HepG2 (cell line): Measurements from ENCODE around the gene SPOCD1. TPM values are rescaled to one million over a fixed set of nuclear protein-coding genes. Genes with fewer than 3 reads are reported as not detected.

ENCODE experiments used
- ATAC-seq: fragments of 200-7000 bp; cut with Tn5 transposase; 3 replicates; pipeline ENCODE4 v1.9.1; 2020; ENCODE audit warnings: mild to moderate bottlenecking, moderate library complexity
- BruUV-seq: library from RNA; stranded (reverse); fragments of 400-500 nt; replicated peaks from 2 replicates; lab custom pipeline; 2021; lab: Mats Ljungman, UMichigan
- CTCF ChIA-PET: fragments of 300-600 bp; formaldehyde crosslinking; extraction: SDS; loops from one replicate; lab custom pipeline; 2021; ENCODE audit warnings: low total read pairs, inconsistent platforms, low intra/inter-chr PET ratio; lab: Yijun Ruan, JAX
- POLR2A ChIA-PET: fragments of 350-600 bp; sonication (Branson Sonifier 250); formaldehyde crosslinking; loops from one replicate; lab custom pipeline; 2020; ENCODE audit warnings: antibody characterized with exemption, inconsistent platforms; lab: Yijun Ruan, JAX
- DNase-seq: peaks from one replicate; pipeline ENCODE4 v3.0.0-alpha.2; 2015; ENCODE audit warnings: low spot score
- FAIRE-seq: peaks from 3 replicates; lab custom pipeline; 2011; peaks lifted over from hg19 to GRCh38; lab: Jason Lieb, UNC
- H2AFZ ChIP-seq: one replicate; pipeline ENCODE4 v1.6.1; 2011; ENCODE audit warnings: low read length, inconsistent platforms
- H3K27ac ChIP-seq: fragments of 300-600 bp; 3 replicates; pipeline ENCODE4 v1.8.0; 2011; ENCODE audit warnings: mixed run types, mild to moderate bottlenecking, mixed read lengths, low read length, inconsistent platforms; ENCODE audit not compliant: insufficient read depth; ENCODE audit errors: extremely low read length
- H3K27me3 ChIP-seq, 2 experiments: fragments of 200-600 bp in 1 of 2; 2 replicates in 1 of 2; 3 replicates in 1 of 2; pipeline versions ENCODE4 v1.6.0 to v1.8.0; 2011; ENCODE audit warnings: low read length in 2 of 2, mild to moderate bottlenecking in 2 of 2, moderate library complexity in 2 of 2, inconsistent platforms in 1 of 2; ENCODE audit not compliant: insufficient read depth in 2 of 2, control insufficient read depth in 1 of 2
- H3K36me3 ChIP-seq, 2 experiments: fragments of 200-600 bp in 1 of 2; replicated peaks in 1 of 2; 2 replicates in 1 of 2; 3 replicates in 1 of 2; pipeline versions ENCODE4 v1.5.1 to v1.8.0; 2011; ENCODE audit warnings: low read length in 2 of 2, inconsistent platforms in 1 of 2; ENCODE audit not compliant: insufficient read depth in 2 of 2, control insufficient read depth in 1 of 2
- H3K4me1 ChIP-seq: 2 replicates; pipeline ENCODE4 v1.5.1; 2012; ENCODE audit warnings: low read length, inconsistent platforms; ENCODE audit not compliant: insufficient read depth
- H3K4me2 ChIP-seq: 2 replicates; pipeline ENCODE4 v1.6.0; 2011; ENCODE audit warnings: low read depth, low read length, inconsistent platforms
- H3K4me3 ChIP-seq, 3 experiments: fragments of 200-600 bp in 1 of 3; sonication (generic), shearing (Covaris generic) in 1 of 3; replicated peaks in 1 of 3; 2 replicates each; pipeline ENCODE4 v1.5.1; 2011 to 2016; ENCODE audit warnings: low read length in 3 of 3, inconsistent platforms in 2 of 3, low read depth in 2 of 3, mild to moderate bottlenecking in 2 of 3, control low read depth in 1 of 3, mixed read lengths in 1 of 3; ENCODE audit not compliant: insufficient read depth in 1 of 3
- H3K79me2 ChIP-seq: one replicate; pipeline ENCODE4 v1.6.1; 2011; ENCODE audit warnings: low read length, inconsistent platforms; ENCODE audit not compliant: insufficient read depth
- H3K9ac ChIP-seq: 2 replicates; pipeline ENCODE4 v1.6.0; 2011; ENCODE audit warnings: mild to moderate bottlenecking, low read depth, low read length, inconsistent platforms; ENCODE audit not compliant: insufficient read depth
- H3K9me3 ChIP-seq: 2 replicates; pipeline ENCODE4 v1.5.1; 2012; ENCODE audit warnings: mild to moderate bottlenecking, low read length
- H4K20me1 ChIP-seq: 2 replicates; pipeline ENCODE4 v1.6.0; 2011; ENCODE audit warnings: inconsistent platforms, mild to moderate bottlenecking, low read length, moderate library complexity; ENCODE audit not compliant: insufficient read depth
- PHF21A ChIP-seq: sonication (generic); formaldehyde crosslinking; IDR thresholded peaks from 2 replicates; pipeline ENCODE4 v1.5.0; 2020; ENCODE audit warnings: mild to moderate bottlenecking, missing genetic modification reagents
- SIX4 ChIP-seq: sonication (generic); formaldehyde crosslinking; IDR thresholded peaks from 2 replicates; pipeline ENCODE4 v1.4.0; 2020; ENCODE audit warnings: missing genetic modification reagents
- ZNF20 ChIP-seq: sonication (generic); formaldehyde crosslinking; IDR thresholded peaks from 2 replicates; pipeline ENCODE4 v1.4.0; 2020; ENCODE audit warnings: mild to moderate bottlenecking, moderate library complexity, missing genetic modification reagents
- ZNF674 ChIP-seq: sonication (generic); formaldehyde crosslinking; IDR thresholded peaks from 2 replicates; pipeline ENCODE4 v1.5.0; 2020; ENCODE audit warnings: low read depth, mild to moderate bottlenecking, missing genetic modification reagents
- WGBS: methylation state at CpG from one replicate; pipeline ENCODE4 v1.1.6; 2017; ENCODE audit warnings: low lambda C conversion rate; 5-methylcytosine and 5-hydroxymethylcytosine counted together
- in situ Hi-C: cut with HindIII; loops from 2 replicates; pipeline ENCODE4 v1.10.0; 2017; ENCODE audit warnings: low pct_unique_long_range_greater_than_20kb; ENCODE audit not compliant: extremely low pct_ligation_motif_present
- intact Hi-C: fragments of 100-400 bp; cut with micrococcal nuclease; formaldehyde crosslinking; loops from one replicate; pipeline ENCODE4 v1.10.0; 2022; ENCODE audit not compliant: unreplicated experiment
- polyA plus RNA-seq, 8 experiments: library from polyadenylated mRNA; depleted of rRNA in 3 of 8; stranded (reverse) in 7 of 8; unstranded in 1 of 8; fragments of >200 nt; fragmentation: Illumina TruSeq in 4 of 8; extraction: Trizol in 4 of 8; gene quantifications; 2 replicates each; pipeline versions ENCODE4 v1.2.1 to v1.2.3, GENCODE V29; 2011 to 2016; ENCODE audit warnings: low read depth in 4 of 8, missing spikeins in 1 of 8, mixed read lengths in 1 of 8; ENCODE audit not compliant: insufficient read depth in 1 of 8
- total RNA-seq, 5 experiments: library from RNA; depleted of rRNA; stranded (reverse); fragments of >200 nt; fragmentation: Illumina TruSeq; extraction: Trizol; gene quantifications; 2 replicates each; pipeline ENCODE4 v1.2.3, GENCODE V29; 2016; ENCODE audit warnings: low read depth in 1 of 5
- TF ChIP-seq, protein P1 (sequence below): sonication (generic); formaldehyde crosslinking; IDR thresholded peaks from 2 replicates; pipeline ENCODE4 v1.4.0; 2020; ENCODE audit warnings: missing genetic modification reagents
- TF ChIP-seq, protein P2 (sequence below): sonication (generic); formaldehyde crosslinking; IDR thresholded peaks from 2 replicates; pipeline ENCODE4 v1.9.0; 2021; ENCODE audit warnings: missing genetic modification reagents, mild to moderate bottlenecking, borderline replicate concordance
- TF ChIP-seq, protein P3 (sequence below): sonication (generic); formaldehyde crosslinking; conservative IDR thresholded peaks from 2 replicates; pipeline ENCODE4 v1.8.0; 2022; ENCODE audit warnings: missing genetic modification reagents
- TF ChIP-seq, protein P4 (sequence below): sonication (generic); formaldehyde crosslinking; IDR thresholded peaks from 2 replicates; pipeline ENCODE4 v1.4.0; 2020; ENCODE audit warnings: missing genetic modification reagents, mild to moderate bottlenecking, borderline replicate concordance
- TF ChIP-seq, protein P5 (sequence below): sonication (generic); formaldehyde crosslinking; IDR thresholded peaks from 2 replicates; pipeline ENCODE4 v1.4.0; 2020; ENCODE audit warnings: mild to moderate bottlenecking, missing genetic modification reagents

The SPOCD1 gene
- total and polyA plus RNA-seq, 2 of the 13 experiments (the other 11 are each of a cell fraction or from before 2014, with no cell fraction given), result 0.24 to 0.29 TPM

DNA sequence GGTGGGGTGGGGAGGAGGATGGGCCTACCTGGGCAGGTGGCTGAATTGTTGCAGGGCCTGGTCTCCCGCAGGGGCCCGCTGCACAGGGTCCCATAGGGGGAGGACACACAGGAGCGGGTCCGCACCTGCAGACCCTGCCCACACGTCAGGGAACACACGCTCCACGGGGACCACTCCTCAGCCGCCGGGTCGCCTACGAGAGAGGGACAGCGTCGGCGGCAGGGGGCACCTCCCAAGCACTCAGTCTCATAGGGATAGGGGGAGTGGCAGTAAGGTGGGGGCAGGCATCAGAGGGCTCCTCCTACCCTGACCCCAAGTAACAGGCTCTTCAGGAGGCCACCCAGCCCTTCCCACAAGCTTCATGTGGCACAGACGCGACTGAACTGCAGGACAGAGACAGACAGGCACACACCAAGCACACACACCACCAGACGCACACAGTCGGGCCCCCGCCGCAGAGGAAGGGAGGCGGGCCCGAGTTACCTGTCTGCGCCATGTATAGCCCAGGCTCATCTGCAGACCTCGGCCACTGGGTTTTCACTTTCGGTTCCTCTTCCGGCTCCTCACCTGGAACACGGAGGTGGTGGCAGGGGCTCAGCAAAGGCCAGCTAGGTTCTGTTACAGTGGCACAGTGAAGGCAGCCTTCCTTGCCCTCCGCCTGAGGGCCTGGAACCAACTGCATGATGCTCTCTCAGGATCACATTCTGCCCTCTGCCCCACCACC lies 71.5 kb downstream of the SPOCD1 start:
- intact Hi-C loops, result no loop called here
- Histone ChIP-seq H4K20me1 (no peaks in the 10 kb centered on the region), H3K4me3 (no peak overlapping the region), H3K4me2 (no peak overlapping the region), H3K27ac (no peak overlapping the region), H3K9ac (no peak overlapping the region), H3K4me1 (no peaks in the 10 kb centered on the region), H3K27me3 (peaks cover 2 to 34% of the 10 kb centered on the region in 2 experiments; a peak in 4 of 5 replicates), H3K79me2 (no peaks in the 10 kb centered on the region), H3K36me3 (no peaks in the 10 kb centered on the region), H3K9me3 (no peaks in the 10 kb centered on the region), H2AFZ (no peak overlapping the region)
- CTCF ChIA-PET, result interaction anchor here (2.3 kb wide), 1 partner anchor 81 kb away, joined by 15 read pairs; no protein-coding TSS in a partner anchor
- ATAC-seq (no peak), DNase-seq (no peak), FAIRE-seq (no peak)
- in situ Hi-C loops, result no loop called here
- BruUV-seq, result no TSS peak
- WGBS, result 47% methylated on average over 9 of the region's 28 CpGs
- POLR2A ChIA-PET, result interaction anchor here (1.7 kb wide), 2 partner anchors 28 to 40 kb away, joined by 3 to 5 read pairs; partner anchors contain the start of gene COL16A1
- TF ChIP-seq, protein P1, sequence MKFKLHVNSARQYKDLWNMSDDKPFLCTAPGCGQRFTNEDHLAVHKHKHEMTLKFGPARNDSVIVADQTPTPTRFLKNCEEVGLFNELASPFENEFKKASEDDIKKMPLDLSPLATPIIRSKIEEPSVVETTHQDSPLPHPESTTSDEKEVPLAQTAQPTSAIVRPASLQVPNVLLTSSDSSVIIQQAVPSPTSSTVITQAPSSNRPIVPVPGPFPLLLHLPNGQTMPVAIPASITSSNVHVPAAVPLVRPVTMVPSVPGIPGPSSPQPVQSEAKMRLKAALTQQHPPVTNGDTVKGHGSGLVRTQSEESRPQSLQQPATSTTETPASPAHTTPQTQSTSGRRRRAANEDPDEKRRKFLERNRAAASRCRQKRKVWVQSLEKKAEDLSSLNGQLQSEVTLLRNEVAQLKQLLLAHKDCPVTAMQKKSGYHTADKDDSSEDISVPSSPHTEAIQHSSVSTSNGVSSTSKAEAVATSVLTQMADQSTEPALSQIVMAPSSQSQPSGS (CRISPR knock-in tag), result no peak
- TF ChIP-seq, protein P2, sequence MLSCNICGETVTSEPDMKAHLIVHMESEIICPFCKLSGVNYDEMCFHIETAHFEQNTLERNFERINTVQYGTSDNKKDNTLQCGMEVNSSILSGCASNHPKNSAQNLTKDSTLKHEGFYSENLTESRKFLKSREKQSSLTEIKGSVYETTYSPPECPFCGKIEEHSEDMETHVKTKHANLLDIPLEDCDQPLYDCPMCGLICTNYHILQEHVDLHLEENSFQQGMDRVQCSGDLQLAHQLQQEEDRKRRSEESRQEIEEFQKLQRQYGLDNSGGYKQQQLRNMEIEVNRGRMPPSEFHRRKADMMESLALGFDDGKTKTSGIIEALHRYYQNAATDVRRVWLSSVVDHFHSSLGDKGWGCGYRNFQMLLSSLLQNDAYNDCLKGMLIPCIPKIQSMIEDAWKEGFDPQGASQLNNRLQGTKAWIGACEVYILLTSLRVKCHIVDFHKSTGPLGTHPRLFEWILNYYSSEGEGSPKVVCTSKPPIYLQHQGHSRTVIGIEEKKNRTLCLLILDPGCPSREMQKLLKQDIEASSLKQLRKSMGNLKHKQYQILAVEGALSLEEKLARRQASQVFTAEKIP, result no peak
- no peak for TF ChIP-seq PHF21A (CRISPR knock-in tag)
- no peak for TF ChIP-seq ZNF674 (CRISPR knock-in tag)
- TF ChIP-seq, protein P3, sequence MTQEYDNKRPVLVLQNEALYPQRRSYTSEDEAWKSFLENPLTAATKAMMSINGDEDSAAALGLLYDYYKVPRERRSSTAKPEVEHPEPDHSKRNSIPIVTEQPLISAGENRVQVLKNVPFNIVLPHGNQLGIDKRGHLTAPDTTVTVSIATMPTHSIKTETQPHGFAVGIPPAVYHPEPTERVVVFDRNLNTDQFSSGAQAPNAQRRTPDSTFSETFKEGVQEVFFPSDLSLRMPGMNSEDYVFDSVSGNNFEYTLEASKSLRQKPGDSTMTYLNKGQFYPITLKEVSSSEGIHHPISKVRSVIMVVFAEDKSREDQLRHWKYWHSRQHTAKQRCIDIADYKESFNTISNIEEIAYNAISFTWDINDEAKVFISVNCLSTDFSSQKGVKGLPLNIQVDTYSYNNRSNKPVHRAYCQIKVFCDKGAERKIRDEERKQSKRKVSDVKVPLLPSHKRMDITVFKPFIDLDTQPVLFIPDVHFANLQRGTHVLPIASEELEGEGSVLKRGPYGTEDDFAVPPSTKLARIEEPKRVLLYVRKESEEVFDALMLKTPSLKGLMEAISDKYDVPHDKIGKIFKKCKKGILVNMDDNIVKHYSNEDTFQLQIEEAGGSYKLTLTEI (CRISPR knock-in tag), result no peak
- TF ChIP-seq, protein P4, sequence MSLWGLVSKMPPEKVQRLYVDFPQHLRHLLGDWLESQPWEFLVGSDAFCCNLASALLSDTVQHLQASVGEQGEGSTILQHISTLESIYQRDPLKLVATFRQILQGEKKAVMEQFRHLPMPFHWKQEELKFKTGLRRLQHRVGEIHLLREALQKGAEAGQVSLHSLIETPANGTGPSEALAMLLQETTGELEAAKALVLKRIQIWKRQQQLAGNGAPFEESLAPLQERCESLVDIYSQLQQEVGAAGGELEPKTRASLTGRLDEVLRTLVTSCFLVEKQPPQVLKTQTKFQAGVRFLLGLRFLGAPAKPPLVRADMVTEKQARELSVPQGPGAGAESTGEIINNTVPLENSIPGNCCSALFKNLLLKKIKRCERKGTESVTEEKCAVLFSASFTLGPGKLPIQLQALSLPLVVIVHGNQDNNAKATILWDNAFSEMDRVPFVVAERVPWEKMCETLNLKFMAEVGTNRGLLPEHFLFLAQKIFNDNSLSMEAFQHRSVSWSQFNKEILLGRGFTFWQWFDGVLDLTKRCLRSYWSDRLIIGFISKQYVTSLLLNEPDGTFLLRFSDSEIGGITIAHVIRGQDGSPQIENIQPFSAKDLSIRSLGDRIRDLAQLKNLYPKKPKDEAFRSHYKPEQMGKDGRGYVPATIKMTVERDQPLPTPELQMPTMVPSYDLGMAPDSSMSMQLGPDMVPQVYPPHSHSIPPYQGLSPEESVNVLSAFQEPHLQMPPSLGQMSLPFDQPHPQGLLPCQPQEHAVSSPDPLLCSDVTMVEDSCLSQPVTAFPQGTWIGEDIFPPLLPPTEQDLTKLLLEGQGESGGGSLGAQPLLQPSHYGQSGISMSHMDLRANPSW (CRISPR knock-in tag), result no peak
- TF ChIP-seq ZNF20 (CRISPR knock-in tag), result no peak
- no peak for TF ChIP-seq SIX4
- TF ChIP-seq, protein P5, sequence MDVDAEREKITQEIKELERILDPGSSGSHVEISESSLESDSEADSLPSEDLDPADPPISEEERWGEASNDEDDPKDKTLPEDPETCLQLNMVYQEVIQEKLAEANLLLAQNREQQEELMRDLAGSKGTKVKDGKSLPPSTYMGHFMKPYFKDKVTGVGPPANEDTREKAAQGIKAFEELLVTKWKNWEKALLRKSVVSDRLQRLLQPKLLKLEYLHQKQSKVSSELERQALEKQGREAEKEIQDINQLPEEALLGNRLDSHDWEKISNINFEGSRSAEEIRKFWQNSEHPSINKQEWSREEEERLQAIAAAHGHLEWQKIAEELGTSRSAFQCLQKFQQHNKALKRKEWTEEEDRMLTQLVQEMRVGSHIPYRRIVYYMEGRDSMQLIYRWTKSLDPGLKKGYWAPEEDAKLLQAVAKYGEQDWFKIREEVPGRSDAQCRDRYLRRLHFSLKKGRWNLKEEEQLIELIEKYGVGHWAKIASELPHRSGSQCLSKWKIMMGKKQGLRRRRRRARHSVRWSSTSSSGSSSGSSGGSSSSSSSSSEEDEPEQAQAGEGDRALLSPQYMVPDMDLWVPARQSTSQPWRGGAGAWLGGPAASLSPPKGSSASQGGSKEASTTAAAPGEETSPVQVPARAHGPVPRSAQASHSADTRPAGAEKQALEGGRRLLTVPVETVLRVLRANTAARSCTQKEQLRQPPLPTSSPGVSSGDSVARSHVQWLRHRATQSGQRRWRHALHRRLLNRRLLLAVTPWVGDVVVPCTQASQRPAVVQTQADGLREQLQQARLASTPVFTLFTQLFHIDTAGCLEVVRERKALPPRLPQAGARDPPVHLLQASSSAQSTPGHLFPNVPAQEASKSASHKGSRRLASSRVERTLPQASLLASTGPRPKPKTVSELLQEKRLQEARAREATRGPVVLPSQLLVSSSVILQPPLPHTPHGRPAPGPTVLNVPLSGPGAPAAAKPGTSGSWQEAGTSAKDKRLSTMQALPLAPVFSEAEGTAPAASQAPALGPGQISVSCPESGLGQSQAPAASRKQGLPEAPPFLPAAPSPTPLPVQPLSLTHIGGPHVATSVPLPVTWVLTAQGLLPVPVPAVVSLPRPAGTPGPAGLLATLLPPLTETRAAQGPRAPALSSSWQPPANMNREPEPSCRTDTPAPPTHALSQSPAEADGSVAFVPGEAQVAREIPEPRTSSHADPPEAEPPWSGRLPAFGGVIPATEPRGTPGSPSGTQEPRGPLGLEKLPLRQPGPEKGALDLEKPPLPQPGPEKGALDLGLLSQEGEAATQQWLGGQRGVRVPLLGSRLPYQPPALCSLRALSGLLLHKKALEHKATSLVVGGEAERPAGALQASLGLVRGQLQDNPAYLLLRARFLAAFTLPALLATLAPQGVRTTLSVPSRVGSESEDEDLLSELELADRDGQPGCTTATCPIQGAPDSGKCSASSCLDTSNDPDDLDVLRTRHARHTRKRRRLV (CRISPR knock-in tag), result no peak
